Lower lobe of right lung (tissue), 2 donors: ENCODE data around the gene DYNC1LI1. TPM values are rescaled to one million over a fixed set of nuclear protein-coding genes. Genes with fewer than 3 reads are reported as not detected.

Experiments used
- ATAC-seq, 2 donors: fragments of 200-7000 bp; cut with Tn5 transposase; one replicate each; pipeline ENCODE4 v1.9.1; 2020 to 2022; ENCODE audit warnings: mild to moderate bottlenecking in 2 of 2, moderate library complexity in 2 of 2
- DNase-seq: peaks from one replicate; pipeline ENCODE4 v3.0.0-alpha.2; 2020
- H3K27ac ChIP-seq: fragments of 200-600 bp; one replicate; pipeline ENCODE4 v1.8.0; 2022
- H3K27me3 ChIP-seq: fragments of 200-600 bp; one replicate; pipeline ENCODE4 v1.8.0; 2022; ENCODE audit warnings: low read depth
- H3K36me3 ChIP-seq: fragments of 200-600 bp; one replicate; pipeline ENCODE4 v1.8.0; 2022; ENCODE audit warnings: mild to moderate bottlenecking
- H3K4me1 ChIP-seq: fragments of 200-600 bp; one replicate; pipeline ENCODE4 v1.8.0; 2022
- H3K4me3 ChIP-seq: fragments of 200-600 bp; one replicate; pipeline ENCODE4 v1.8.0; 2022; ENCODE audit warnings: mild to moderate bottlenecking
- H3K9me3 ChIP-seq: fragments of 200-600 bp; one replicate; pipeline ENCODE4 v1.8.0; 2022
- CTCF ChIP-seq: fragments of 200-600 bp; IDR thresholded peaks from one replicate; pipeline ENCODE4 v1.8.0; 2022; ENCODE audit warnings: antibody characterized with exemption, mild to moderate bottlenecking
- intact Hi-C: fragments of 100-400 bp; cut with DNase I; formaldehyde crosslinking; loops from one replicate; pipeline ENCODE4 v1.11.0; 2022
- total RNA-seq: library from RNA; stranded (reverse); fragmentation: NEBNext Ultra II Directional; extraction: Animal tissue kit (Norgen Biotek cat#: 25700); gene quantifications from one replicate; pipeline ENCODE4 v1.2.1, GENCODE V29; 2021
- donor health status: DM: no; HTN: yes; CAD: no; lungs with severe emphysema.

Gene DYNC1LI1
- total RNA-seq, 1 donor from 2014 or later = 35.6 TPM

- Histone ChIP-seq H3K27ac (no peak overlapping the region), H3K27me3 (no peaks in the 10 kb centered on the region), H3K36me3 (no peaks in the 10 kb centered on the region), H3K9me3 (no peaks in the 10 kb centered on the region), H3K4me3 (no peak overlapping the region), H3K4me1 (peaks cover 30% of the 10 kb centered on the region)
- DNase-seq (no peak), ATAC-seq (no peak)
- no peak for TF ChIP-seq CTCF
- intact Hi-C loops = no loop called here
Observed at GRCh38 chr3:32551496-32551895, 19.2 kb downstream of the DYNC1LI1 start.

- intact Hi-C loops = no loop called here
- no peak overlapping the region for H3K27ac ChIP-seq
Observed at GRCh38 chr3:32551087-32551486, 19.6 kb downstream of the DYNC1LI1 start.

GRCh38 chr3:32545305-32545704 is 25.4 kb downstream of the DYNC1LI1 start:
- no peaks in the 10 kb centered on the region for H3K27me3 ChIP-seq
- no peak overlapping the region for H3K27ac ChIP-seq
- H3K36me3 ChIP-seq = peaks cover 9% of the 10 kb centered on the region
- peaks cover 13% of the 10 kb centered on the region for H3K4me1 ChIP-seq
- H3K4me3 ChIP-seq = no peak overlapping the region
- no peak for DNase-seq
- no peak for ATAC-seq
- TF ChIP-seq CTCF = no peak
- intact Hi-C loops = no loop called here
- H3K9me3 ChIP-seq = no peaks in the 10 kb centered on the region

More at GRCh38 chr3:32551087-32551486, 19.6 kb downstream of the DYNC1LI1 start:
- Histone ChIP-seq H3K4me1 (peaks cover 27% of the 10 kb centered on the region), H3K36me3 (no peaks in the 10 kb centered on the region), H3K27me3 (no peaks in the 10 kb centered on the region), H3K9me3 (no peaks in the 10 kb centered on the region), H3K4me3 (no peak overlapping the region)
- DNase-seq (no peak), ATAC-seq (no peak)
- TF ChIP-seq CTCF = no peak

- Histone ChIP-seq H3K36me3 (peaks cover 13% of the 10 kb centered on the region), H3K4me1 (peaks cover 13% of the 10 kb centered on the region), H3K27me3 (no peaks in the 10 kb centered on the region), H3K9me3 (no peaks in the 10 kb centered on the region), H3K4me3 (no peak overlapping the region), H3K27ac (no peak overlapping the region)
- no peak for TF ChIP-seq CTCF
- intact Hi-C loops = no loop called here
- ATAC-seq (peak in 1 of 2 donors; percentile 66), DNase-seq (no peak)
Observed at GRCh38 chr3:32544894-32545293, 25.8 kb downstream of the DYNC1LI1 start.

GRCh38 chr3:32542807-32543206 is 27.9 kb downstream of the DYNC1LI1 start:
- no peak for DNase-seq
- H3K36me3 ChIP-seq = peaks cover 25% of the 10 kb centered on the region
- peaks cover 13% of the 10 kb centered on the region for H3K4me1 ChIP-seq
- TF ChIP-seq CTCF = no peak
- intact Hi-C loops = no loop called here
- no peaks in the 10 kb centered on the region for H3K27me3 ChIP-seq
- no peak overlapping the region for H3K27ac ChIP-seq
- no peaks in the 10 kb centered on the region for H3K9me3 ChIP-seq
- H3K4me3 ChIP-seq = no peak overlapping the region
- ATAC-seq = no peak

GRCh38 chr3:32540899-32541298 is 29.8 kb downstream of the DYNC1LI1 start:
- no peaks in the 10 kb centered on the region for H3K27me3 ChIP-seq
- TF ChIP-seq CTCF = no peak
- DNase-seq (no peak), ATAC-seq (no peak)
- no peak overlapping the region for H3K4me3 ChIP-seq
- H3K4me1 ChIP-seq = peaks cover 13% of the 10 kb centered on the region
- H3K9me3 ChIP-seq = no peaks in the 10 kb centered on the region
- peaks cover 32% of the 10 kb centered on the region for H3K36me3 ChIP-seq
- no peak overlapping the region for H3K27ac ChIP-seq
- intact Hi-C loops = no loop called here
